HCT116 (cell line): ENCODE data around the gene MANEAL. TPM values are rescaled to one million over a fixed set of nuclear protein-coding genes. Genes with fewer than 3 reads are reported as not detected.

Experiments
- ATAC-seq: fragments of 200-7000 bp; cut with Tn5 transposase; 2 replicates; pipeline ENCODE4 v1.9.1; 2020; ENCODE audit warnings: mild to moderate bottlenecking, moderate library complexity
- BruUV-seq: library from RNA; stranded (reverse); fragments of 400-500 nt; replicated peaks from 2 replicates; lab custom pipeline; 2021; lab: Mats Ljungman, UMichigan
- CTCF ChIA-PET: fragments of 300-600 bp; sonication (Branson Sonifier 250); formaldehyde crosslinking; loops from one replicate; lab custom pipeline; 2021; ENCODE audit warnings: antibody characterized with exemption; lab: Charles Lee
- POLR2A ChIA-PET: fragments of 300-600, 350-600 bp; sonication (Branson Sonifier 250); formaldehyde crosslinking; loops from one replicate; lab custom pipeline; 2021; ENCODE audit warnings: antibody characterized with exemption; lab: Charles Lee
- RAD21 ChIA-PET, 2 experiments: fragments of 300-600 bp; sonication (Branson Sonifier 250); formaldehyde crosslinking; loops; one replicate each; lab custom pipeline; 2023; ENCODE audit warnings: low total read pairs in 2 of 2; ENCODE audit not compliant: uncharacterized antibody in 2 of 2, unreplicated experiment in 2 of 2, low non-redundant PET in 1 of 2; lab: Charles Lee
- DNase-seq: peaks from one replicate; pipeline ENCODE4 v3.0.0-alpha.2; 2010; ENCODE audit warnings: low read depth, low spot score
- H2AFZ ChIP-seq: fragments of 200-600 bp; shearing (Covaris generic), sonication (generic); 2 replicates; pipeline ENCODE4 v1.6.1; 2017; ENCODE audit warnings: low read depth, mixed run types, mixed read lengths, antibody characterized with exemption, low read length; ENCODE audit not compliant: poor library complexity, severe bottlenecking
- H3K27ac ChIP-seq: 2 replicates; pipeline ENCODE4 v1.5.1; 2012; ENCODE audit warnings: low read depth, low read length
- H3K27me3 ChIP-seq: fragments of 200-600 bp; sonication (generic); 2 replicates; pipeline ENCODE4 v1.6.1; 2016; ENCODE audit warnings: mixed run types, low read length, mixed read lengths; ENCODE audit not compliant: insufficient read depth
- H3K36me3 ChIP-seq, 2 experiments: fragments of 200-500 bp in 1 of 2; fragments of 200-600 bp in 1 of 2; sonication (Bioruptor generic) in 1 of 2; sonication (generic) in 1 of 2; 2 replicates each; pipeline versions ENCODE4 v1.5.1 to v1.6.1; 2014 to 2016; ENCODE audit warnings: low read length in 2 of 2, inconsistent platforms in 1 of 2, mixed read lengths in 1 of 2, mixed run types in 1 of 2; ENCODE audit not compliant: insufficient read depth in 2 of 2, control insufficient read depth in 1 of 2
- H3K4me1 ChIP-seq, 2 experiments: fragments of 200-600 bp in 1 of 2; sonication (generic) in 1 of 2; 2 replicates each; pipeline versions ENCODE4 v1.5.1 to v1.6.1; 2012 to 2017; ENCODE audit warnings: low read length in 2 of 2, inconsistent platforms in 1 of 2, mild to moderate bottlenecking in 1 of 2, mixed read lengths in 1 of 2, mixed run types in 1 of 2, moderate library complexity in 1 of 2; ENCODE audit not compliant: insufficient read depth in 2 of 2, control insufficient read depth in 1 of 2
- H3K4me2 ChIP-seq: fragments of 200-600 bp; sonication (generic); 2 replicates; pipeline ENCODE4 v1.6.1; 2017; ENCODE audit warnings: mixed run types, low read length, mixed read lengths
- H3K4me3 ChIP-seq, 2 experiments: fragments of 200-600 bp in 1 of 2; sonication (generic) in 1 of 2; replicated peaks in 1 of 2; 2 replicates each; pipeline ENCODE4 v1.5.1; 2011 to 2016; ENCODE audit warnings: low read length in 2 of 2, control low read depth in 1 of 2, low read depth in 1 of 2, mild to moderate bottlenecking in 1 of 2, mixed read lengths in 1 of 2, mixed run types in 1 of 2
- H3K79me2 ChIP-seq: fragments of 200-600 bp; sonication (generic); 2 replicates; pipeline ENCODE4 v1.6.1; 2017; ENCODE audit warnings: mild to moderate bottlenecking, mixed run types, low read length, moderate library complexity, mixed read lengths; ENCODE audit not compliant: insufficient read depth
- H3K9ac ChIP-seq: fragments of 200-600 bp; sonication (generic); 2 replicates; pipeline ENCODE4 v1.6.1; 2016; ENCODE audit warnings: low read length, mixed read lengths
- H3K9me2 ChIP-seq: fragments of 200-600 bp; sonication (generic), shearing (Covaris generic); 2 replicates; pipeline ENCODE4 v1.6.1; 2017; ENCODE audit warnings: mixed run types, mild to moderate bottlenecking, moderate library complexity; ENCODE audit not compliant: insufficient read depth
- H3K9me3 ChIP-seq, 2 experiments: fragments of 200-500 bp in 1 of 2; fragments of 200-600 bp in 1 of 2; sonication (Bioruptor generic) in 1 of 2; sonication (generic) in 1 of 2; 2 replicates each; pipeline ENCODE4 v1.6.1; 2014 to 2017; ENCODE audit warnings: low read length in 2 of 2, mixed read lengths in 2 of 2, inconsistent platforms in 1 of 2, low read depth in 1 of 2, mild to moderate bottlenecking in 1 of 2, mixed run types in 1 of 2, moderate library complexity in 1 of 2; ENCODE audit not compliant: control insufficient read depth in 1 of 2, insufficient read depth in 1 of 2
- H4K20me1 ChIP-seq: fragments of 200-600 bp; sonication (generic), shearing (Covaris generic); 2 replicates; pipeline ENCODE4 v1.6.1; 2017; ENCODE audit warnings: mixed run types, mild to moderate bottlenecking, moderate library complexity; ENCODE audit not compliant: insufficient read depth
- ATF3 ChIP-seq: IDR thresholded peaks from 2 replicates; pipeline ENCODE4 v1.6.1; 2012
- CEBPB ChIP-seq: IDR thresholded peaks from 2 replicates; pipeline ENCODE4 v1.6.1; 2012; ENCODE audit warnings: low read depth
- EGR1 ChIP-seq: IDR thresholded peaks from 2 replicates; pipeline ENCODE4 v1.6.1; 2012; ENCODE audit warnings: low read depth
- ELF1 ChIP-seq: IDR thresholded peaks from 2 replicates; pipeline ENCODE4 v1.6.1; 2012; ENCODE audit warnings: low read depth, borderline replicate concordance
- FOSL1 ChIP-seq: IDR thresholded peaks from 2 replicates; pipeline ENCODE4 v1.6.1; 2012; ENCODE audit warnings: low read depth
- POLR2A ChIP-seq: IDR thresholded peaks from 2 replicates; pipeline ENCODE4 v1.7.0; 2011; ENCODE audit warnings: borderline replicate concordance; ENCODE audit not compliant: insufficient read depth, insufficient read length; ENCODE audit errors: extremely low read depth
- RAD21 ChIP-seq: IDR thresholded peaks from 2 replicates; pipeline ENCODE4 v1.6.1; 2012; ENCODE audit warnings: low read depth, mild to moderate bottlenecking
- SIN3A ChIP-seq: IDR thresholded peaks from 2 replicates; pipeline ENCODE4 v1.6.1; 2012; ENCODE audit warnings: low read depth
- ZBTB33 ChIP-seq: IDR thresholded peaks from 2 replicates; pipeline ENCODE4 v1.6.1; 2011; ENCODE audit warnings: mild to moderate bottlenecking, low read length, moderate library complexity; ENCODE audit not compliant: insufficient replicate concordance; ENCODE audit errors: extremely low read depth
- ZNF274 ChIP-seq: fragments of 200-500 bp; sonication (Bioruptor generic); IDR thresholded peaks from 2 replicates; pipeline ENCODE4 v1.6.1; 2014; ENCODE audit warnings: mild to moderate bottlenecking, low read depth, low read length, inconsistent platforms
- intact Hi-C: fragments of 100-400 bp; cut with micrococcal nuclease; formaldehyde crosslinking; loops from 2 replicates; pipeline ENCODE4 v1.10.0; 2022
- total RNA-seq: library from RNA; stranded (reverse); gene quantifications from one replicate; pipeline ENCODE4 v1.2.1, GENCODE V29; 2021; ENCODE audit not compliant: unreplicated experiment
- TF ChIP-seq, protein P1 (sequence below), 3 experiments: fragments of 200-600 bp in 1 of 3; sonication (generic) in 1 of 3; IDR thresholded peaks in 2 of 3; conservative IDR thresholded peaks in 1 of 3; 2 replicates each; pipeline ENCODE4 v1.5.1; 2012 to 2017; ENCODE audit warnings: low read depth in 2 of 3, low read length in 2 of 3, antibody characterized with exemption in 1 of 3, borderline replicate concordance in 1 of 3, control low read depth in 1 of 3, mild to moderate bottlenecking in 1 of 3, mixed read lengths in 1 of 3, mixed run types in 1 of 3, moderate library complexity in 1 of 3; ENCODE audit not compliant: insufficient read depth in 1 of 3

Gene MANEAL
- total RNA-seq, 1 experiment from 2014 or later: 17.3 TPM

- Histone ChIP-seq H4K20me1 (peaks cover 10% of the 10 kb centered on the region; the same call in 1 of the 2 replicates), H3K27ac (no peak overlapping the region), H3K9me3 (no peaks in the 10 kb centered on the region), H3K36me3 (peaks cover 17 to 23% of the 10 kb centered on the region in 2 experiments), H3K79me2 (peaks cover 51% of the 10 kb centered on the region), H3K4me2 (0 out of 2 replicates have a peak overlapping the region, but pooled peaks have one; percentile 95), H3K4me1 (peaks cover 16 to 37% of the 10 kb centered on the region in 2 experiments), H3K27me3 (no peaks in the 10 kb centered on the region), H2AFZ (no peak overlapping the region), H3K9me2 (no peaks in the 10 kb centered on the region), H3K4me3 (no peak overlapping the region), H3K9ac (no peak overlapping the region)
- ATAC-seq (no peak), DNase-seq (no peak)
- TF ChIP-seq SIN3A (no peak), RAD21 (no peak), ELF1 (no peak), ZBTB33 (no peak), ZNF274 (no peak), EGR1 (no peak), CEBPB (no peak), POLR2A (no peak), FOSL1 (no peak), ATF3 (no peak)
- TF ChIP-seq, protein P1, sequence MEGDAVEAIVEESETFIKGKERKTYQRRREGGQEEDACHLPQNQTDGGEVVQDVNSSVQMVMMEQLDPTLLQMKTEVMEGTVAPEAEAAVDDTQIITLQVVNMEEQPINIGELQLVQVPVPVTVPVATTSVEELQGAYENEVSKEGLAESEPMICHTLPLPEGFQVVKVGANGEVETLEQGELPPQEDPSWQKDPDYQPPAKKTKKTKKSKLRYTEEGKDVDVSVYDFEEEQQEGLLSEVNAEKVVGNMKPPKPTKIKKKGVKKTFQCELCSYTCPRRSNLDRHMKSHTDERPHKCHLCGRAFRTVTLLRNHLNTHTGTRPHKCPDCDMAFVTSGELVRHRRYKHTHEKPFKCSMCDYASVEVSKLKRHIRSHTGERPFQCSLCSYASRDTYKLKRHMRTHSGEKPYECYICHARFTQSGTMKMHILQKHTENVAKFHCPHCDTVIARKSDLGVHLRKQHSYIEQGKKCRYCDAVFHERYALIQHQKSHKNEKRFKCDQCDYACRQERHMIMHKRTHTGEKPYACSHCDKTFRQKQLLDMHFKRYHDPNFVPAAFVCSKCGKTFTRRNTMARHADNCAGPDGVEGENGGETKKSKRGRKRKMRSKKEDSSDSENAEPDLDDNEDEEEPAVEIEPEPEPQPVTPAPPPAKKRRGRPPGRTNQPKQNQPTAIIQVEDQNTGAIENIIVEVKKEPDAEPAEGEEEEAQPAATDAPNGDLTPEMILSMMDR (IDR thresholded peaks at IDR 0.05 in 2 of 3, conservative IDR thresholded peaks at IDR 0.05 in 1 of 3; ENCODE audit: borderline replicate concordance in 1 of 3, insufficient read depth in 1 of 3, low read depth in 2 of 3, low read length in 2 of 3): no peak
- intact Hi-C loops: loop anchor here (5.0 kb wide), 1 partner anchor 167 kb away; no protein-coding TSS in a partner anchor
- no TSS peak for BruUV-seq
- ChIA-PET CTCF (no interaction called here), POLR2A (no interaction called here), RAD21 (no interaction called here)
Measured at GRCh38 chr1:37809942-37810341, 16.3 kb downstream of the MANEAL start.
